PC-9 (cell line): ENCODE data around the gene CTXND1. TPM values are rescaled to one million over a fixed set of nuclear protein-coding genes. Genes with fewer than 3 reads are reported as not detected.

Experiments used
- BruUV-seq: library from RNA; stranded (reverse); fragments of 400-500 nt; replicated peaks from 2 replicates; lab custom pipeline; 2021; lab: Mats Ljungman, UMichigan
- CTCF ChIA-PET: fragments of 300-600 bp; sonication (Branson Sonifier 250); formaldehyde crosslinking; loops from one replicate; lab custom pipeline; 2022; ENCODE audit warnings: antibody characterized with exemption; lab: Charles Lee
- POLR2A ChIA-PET: fragments of 300-600 bp; sonication (Branson Sonifier 250); formaldehyde crosslinking; loops from one replicate; lab custom pipeline; 2022; ENCODE audit warnings: antibody characterized with exemption; ENCODE audit not compliant: unreplicated experiment; lab: Charles Lee
- DNase-seq, 2 experiments: peaks; one replicate each; pipeline versions ENCODE4 v3.0.0 to v3.0.0-alpha.2; 2015 to 2022; ENCODE audit warnings: mixed read lengths in 1 of 2
- H2AFZ ChIP-seq: fragments of 200-600 bp; sonication (generic); 2 replicates; pipeline ENCODE4 v1.8.1; 2017; ENCODE audit warnings: antibody characterized with exemption
- H3F3A ChIP-seq: fragments of 200-600 bp; sonication (generic); 2 replicates; pipeline ENCODE4 v1.8.1; 2017; ENCODE audit warnings: antibody characterized with exemption, mild to moderate bottlenecking, low read depth; ENCODE audit not compliant: insufficient read depth
- H3K27ac ChIP-seq: fragments of 200-600 bp; sonication (generic); 2 replicates; pipeline ENCODE4 v1.6.1; 2016; ENCODE audit warnings: mixed run types
- H3K27me3 ChIP-seq: fragments of 200-600 bp; sonication (generic); 2 replicates; pipeline ENCODE4 v1.6.1; 2016; ENCODE audit warnings: low read depth, mixed run types; ENCODE audit not compliant: insufficient read depth
- H3K36me3 ChIP-seq: fragments of 200-600 bp; sonication (generic); 2 replicates; pipeline ENCODE4 v1.6.1; 2016; ENCODE audit warnings: low read depth, mixed run types
- H3K4me1 ChIP-seq: fragments of 200-600 bp; sonication (generic); replicated peaks from 2 replicates; pipeline ENCODE4 v1.6.1; 2016; ENCODE audit warnings: mixed run types; ENCODE audit not compliant: insufficient read depth
- H3K4me2 ChIP-seq: fragments of 200-600 bp; sonication (generic); 2 replicates; pipeline ENCODE4 v1.6.1; 2017; ENCODE audit warnings: mixed run types
- H3K4me3 ChIP-seq: fragments of 200-600 bp; sonication (generic); 2 replicates; pipeline ENCODE4 v1.6.1; 2016; ENCODE audit warnings: mixed run types
- H3K79me2 ChIP-seq: fragments of 200-600 bp; sonication (generic); 2 replicates; pipeline ENCODE4 v1.6.1; 2017; ENCODE audit warnings: low read depth, mixed run types
- H3K9me2 ChIP-seq: fragments of 200-600 bp; sonication (generic); 2 replicates; pipeline ENCODE4 v1.8.1; 2017; ENCODE audit warnings: mild to moderate bottlenecking; ENCODE audit not compliant: insufficient read depth
- H3K9me3 ChIP-seq: fragments of 200-600 bp; sonication (generic); 2 replicates; pipeline ENCODE4 v1.8.1; 2016; ENCODE audit warnings: low read depth; ENCODE audit not compliant: insufficient read depth
- H4K20me1 ChIP-seq: fragments of 200-600 bp; sonication (generic); 2 replicates; pipeline ENCODE4 v1.8.1; 2017; ENCODE audit not compliant: insufficient read depth
- CTCF ChIP-seq: fragments of 200-600 bp; sonication (generic); conservative IDR thresholded peaks from 2 replicates; pipeline ENCODE4 v1.6.1; 2017; ENCODE audit warnings: mixed run types, antibody characterized with exemption, mild to moderate bottlenecking, moderate library complexity
- EZH2 ChIP-seq: fragments of 200-600 bp; sonication (generic); IDR thresholded peaks from 2 replicates; pipeline ENCODE4 v1.8.0; 2017; ENCODE audit warnings: antibody characterized with exemption, low read depth
- intact Hi-C: fragments of 100-400 bp; cut with micrococcal nuclease; formaldehyde crosslinking; loops from one replicate; pipeline ENCODE4 v1.10.0; 2022; ENCODE audit not compliant: unreplicated experiment
- total RNA-seq: library from RNA; stranded (reverse); gene quantifications from 2 replicates; pipeline ENCODE4 v1.2.3, GENCODE V29; 2021

Gene CTXND1
- total RNA-seq, 1 experiment from 2014 or later, result not detected

DNA sequence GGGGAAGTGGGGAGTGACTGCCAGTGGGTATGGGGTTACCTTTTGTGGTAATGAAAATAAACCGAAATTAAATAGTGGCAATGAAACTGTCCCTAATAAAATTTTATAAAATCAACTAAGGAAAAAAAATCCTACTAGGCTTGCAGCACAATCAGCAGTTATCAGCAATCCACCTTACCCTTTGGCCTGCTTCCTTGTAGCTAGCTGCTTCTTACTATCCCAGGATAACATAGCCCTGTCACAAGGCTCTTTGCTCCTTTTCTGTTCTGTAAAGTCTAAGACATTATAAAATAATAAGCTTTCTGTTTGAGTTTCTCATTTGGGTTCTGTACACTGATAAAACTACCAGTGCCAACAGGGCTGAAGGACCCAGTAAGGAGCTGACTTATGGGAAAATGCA lies 23.0 kb upstream of the CTXND1 start:
- Histone ChIP-seq H3F3A (no peaks in the 10 kb centered on the region), H3K27ac (no peak overlapping the region), H3K4me1 (no peaks in the 10 kb centered on the region), H3K4me2 (no peak overlapping the region), H3K9me3 (no peaks in the 10 kb centered on the region), H3K9me2 (no peaks in the 10 kb centered on the region), H2AFZ (no peak overlapping the region), H3K4me3 (no peak overlapping the region), H3K79me2 (no peaks in the 10 kb centered on the region), H3K36me3 (no peaks in the 10 kb centered on the region), H3K27me3 (peaks cover 48% of the 10 kb centered on the region), H4K20me1 (no peaks in the 10 kb centered on the region)
- intact Hi-C loops, result no loop called here
- TF ChIP-seq CTCF (no peak), EZH2 (no peak)
- DNase-seq, result no peak
- CTCF ChIA-PET, result no interaction called here
- POLR2A ChIA-PET, result no interaction called here
- no TSS peak for BruUV-seq

GRCh38 chr15:80274554-80274953 lies 22.5 kb upstream of the CTXND1 start:
- H4K20me1 ChIP-seq, result no peaks in the 10 kb centered on the region
- H3F3A ChIP-seq, result no peaks in the 10 kb centered on the region
- no peak for DNase-seq
- H3K4me2 ChIP-seq, result no peak overlapping the region
- intact Hi-C loops, result no loop called here
- H3K79me2 ChIP-seq, result no peaks in the 10 kb centered on the region
- no peaks in the 10 kb centered on the region for H3K4me1 ChIP-seq
- no peak overlapping the region for H2AFZ ChIP-seq
- H3K27me3 ChIP-seq, result peaks cover 52% of the 10 kb centered on the region
- no TSS peak for BruUV-seq
- H3K9me3 ChIP-seq, result no peaks in the 10 kb centered on the region
- ChIA-PET CTCF (no interaction called here), POLR2A (no interaction called here)
- H3K9me2 ChIP-seq, result no peaks in the 10 kb centered on the region
- H3K36me3 ChIP-seq, result no peaks in the 10 kb centered on the region
- TF ChIP-seq EZH2 (no peak), CTCF (no peak)
- H3K27ac ChIP-seq, result no peak overlapping the region
- H3K4me3 ChIP-seq, result no peak overlapping the region

- H4K20me1 ChIP-seq, result no peaks in the 10 kb centered on the region
- no peak overlapping the region for H2AFZ ChIP-seq
- no peaks in the 10 kb centered on the region for H3K79me2 ChIP-seq
- H3K4me3 ChIP-seq, result no peak overlapping the region
- no peak for TF ChIP-seq CTCF
- no peak for TF ChIP-seq EZH2
- no peak for DNase-seq
- no peaks in the 10 kb centered on the region for H3F3A ChIP-seq
- intact Hi-C loops, result no loop called here
- no peak overlapping the region for H3K27ac ChIP-seq
- POLR2A ChIA-PET, result no interaction called here
- no peak overlapping the region for H3K4me2 ChIP-seq
- H3K36me3 ChIP-seq, result no peaks in the 10 kb centered on the region
- peaks cover 56% of the 10 kb centered on the region for H3K27me3 ChIP-seq
- no peaks in the 10 kb centered on the region for H3K4me1 ChIP-seq
- BruUV-seq, result no TSS peak
- H3K9me2 ChIP-seq, result no peaks in the 10 kb centered on the region
- no peaks in the 10 kb centered on the region for H3K9me3 ChIP-seq
- CTCF ChIA-PET, result no interaction called here
Observed at GRCh38 chr15:80272987-80273386, 21.0 kb upstream of the CTXND1 start.
